MM.1S (cell line): ENCODE measurements around the gene POU5F1.

ENCODE experiments used
- CTCF ChIP-seq: fragments of 300-600 bp; sonication (generic); IDR thresholded peaks from 2 replicates; pipeline ENCODE4 v1.5.1; 2016; ENCODE audit warnings: antibody characterized with exemption, low read length, mixed read lengths
- EZH2 ChIP-seq: fragments of 300-600 bp; sonication (generic); optimal IDR thresholded peaks from 2 replicates; pipeline ENCODE3; 2017; ENCODE audit warnings: low read depth, mild to moderate bottlenecking, antibody characterized with exemption, low read length, mixed read lengths
- EZH2phosphoT487 ChIP-seq: fragments of 300-600 bp; sonication (generic); IDR thresholded peaks from 2 replicates; pipeline ENCODE4 v1.6.1; 2018; ENCODE audit warnings: antibody characterized with exemption, low read length

- no peak for TF ChIP-seq CTCF
- TF ChIP-seq EZH2phosphoT487, result no peak
- no peak for TF ChIP-seq EZH2
These were observed 9.0 kb downstream of the POU5F1 start for GRCh38 chr6:31161216-31162126.
